ENCODE results near the gene EMC10. TPM values are rescaled to one million over a fixed set of nuclear protein-coding genes. Genes with fewer than 3 reads are reported as not detected.

Gene EMC10
- total RNA-seq, 4 donors from 2014 or later, result 48.5 to 79.4 (median 59.7) TPM

DNA sequence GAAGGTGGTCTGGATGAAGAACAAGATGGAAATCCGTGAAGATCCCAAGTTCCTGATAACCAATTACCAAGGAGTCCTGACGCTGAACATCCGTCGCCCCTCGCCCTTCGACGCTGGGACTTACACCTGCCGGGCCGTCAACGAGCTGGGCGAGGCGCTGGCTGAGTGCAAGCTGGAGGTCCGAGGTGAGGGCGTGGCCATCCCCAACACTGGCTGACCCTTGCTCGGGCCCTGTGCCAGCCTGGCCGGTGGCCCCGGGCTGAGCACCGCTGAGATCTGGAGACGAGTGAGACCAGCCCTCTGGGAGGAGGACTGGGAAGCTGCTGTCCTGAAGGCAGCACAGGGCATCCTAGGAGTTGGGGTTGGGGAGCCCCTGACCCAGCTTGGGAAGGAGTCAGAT is 12.0 kb upstream of the EMC10 start:
- Histone ChIP-seq H3K9me3 (no peaks in the 10 kb centered on the region), H3K4me3 (no peak overlapping the region), H3K27ac (no peak overlapping the region), H3K27me3 (peaks cover 0 to 25% of the 10 kb centered on the region in 2 donors), H3K4me1 (no peaks in the 10 kb centered on the region), H3K36me3 (no peaks in the 10 kb centered on the region)
- no peak for DNase-seq (ENCODE audit: low spot score in 2 of 2)
- WGBS, 2 donors, result 84 to 87% methylated on average over 19 of the region's 19 CpGs
- TF ChIP-seq EP300 (IDR thresholded peaks at IDR 0.05), result no peak
- TF ChIP-seq POLR2A (IDR thresholded peaks at IDR 0.05), result no peak
- TF ChIP-seq, protein P1, sequence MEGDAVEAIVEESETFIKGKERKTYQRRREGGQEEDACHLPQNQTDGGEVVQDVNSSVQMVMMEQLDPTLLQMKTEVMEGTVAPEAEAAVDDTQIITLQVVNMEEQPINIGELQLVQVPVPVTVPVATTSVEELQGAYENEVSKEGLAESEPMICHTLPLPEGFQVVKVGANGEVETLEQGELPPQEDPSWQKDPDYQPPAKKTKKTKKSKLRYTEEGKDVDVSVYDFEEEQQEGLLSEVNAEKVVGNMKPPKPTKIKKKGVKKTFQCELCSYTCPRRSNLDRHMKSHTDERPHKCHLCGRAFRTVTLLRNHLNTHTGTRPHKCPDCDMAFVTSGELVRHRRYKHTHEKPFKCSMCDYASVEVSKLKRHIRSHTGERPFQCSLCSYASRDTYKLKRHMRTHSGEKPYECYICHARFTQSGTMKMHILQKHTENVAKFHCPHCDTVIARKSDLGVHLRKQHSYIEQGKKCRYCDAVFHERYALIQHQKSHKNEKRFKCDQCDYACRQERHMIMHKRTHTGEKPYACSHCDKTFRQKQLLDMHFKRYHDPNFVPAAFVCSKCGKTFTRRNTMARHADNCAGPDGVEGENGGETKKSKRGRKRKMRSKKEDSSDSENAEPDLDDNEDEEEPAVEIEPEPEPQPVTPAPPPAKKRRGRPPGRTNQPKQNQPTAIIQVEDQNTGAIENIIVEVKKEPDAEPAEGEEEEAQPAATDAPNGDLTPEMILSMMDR (IDR thresholded peaks at IDR 0.05), result no peak

DNA sequence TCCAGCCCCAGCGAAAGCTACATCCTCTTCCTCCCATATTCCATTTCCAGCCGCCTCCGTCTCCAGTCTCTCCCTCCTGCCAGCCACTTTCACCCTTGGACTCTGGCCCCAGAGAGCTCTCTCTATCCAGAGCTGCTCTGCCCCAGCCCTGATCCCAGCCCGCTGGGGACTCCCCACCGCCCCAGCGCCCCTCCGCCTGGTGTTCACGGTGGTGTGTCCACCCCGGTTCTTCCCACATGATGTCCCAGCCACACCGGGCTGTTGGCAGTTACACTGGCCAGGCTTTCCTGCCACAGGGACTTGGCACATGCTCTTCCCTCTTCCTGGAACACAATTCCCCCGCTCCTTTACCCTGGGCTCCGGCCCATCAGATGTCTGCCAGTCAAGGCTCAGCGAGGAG is 11.3 kb upstream of the EMC10 start:
- H3K9me3 ChIP-seq, result no peaks in the 10 kb centered on the region
- 89 to 93% methylated on average over 13 of the region's 13 CpGs for WGBS, 2 donors
- TF ChIP-seq EP300 (IDR thresholded peaks at IDR 0.05) (no peak), POLR2A (IDR thresholded peaks at IDR 0.05) (no peak)
- TF ChIP-seq, protein P1 (IDR thresholded peaks at IDR 0.05), result no peak
- no peaks in the 10 kb centered on the region for H3K36me3 ChIP-seq
- no peaks in the 10 kb centered on the region for H3K4me1 ChIP-seq
- no peak overlapping the region for H3K4me3 ChIP-seq
- peaks cover 0 to 20% of the 10 kb centered on the region in 2 donors for H3K27me3 ChIP-seq
- DNase-seq (ENCODE audit: low spot score in 2 of 2), result no peak
- no peak overlapping the region for H3K27ac ChIP-seq

DNA sequence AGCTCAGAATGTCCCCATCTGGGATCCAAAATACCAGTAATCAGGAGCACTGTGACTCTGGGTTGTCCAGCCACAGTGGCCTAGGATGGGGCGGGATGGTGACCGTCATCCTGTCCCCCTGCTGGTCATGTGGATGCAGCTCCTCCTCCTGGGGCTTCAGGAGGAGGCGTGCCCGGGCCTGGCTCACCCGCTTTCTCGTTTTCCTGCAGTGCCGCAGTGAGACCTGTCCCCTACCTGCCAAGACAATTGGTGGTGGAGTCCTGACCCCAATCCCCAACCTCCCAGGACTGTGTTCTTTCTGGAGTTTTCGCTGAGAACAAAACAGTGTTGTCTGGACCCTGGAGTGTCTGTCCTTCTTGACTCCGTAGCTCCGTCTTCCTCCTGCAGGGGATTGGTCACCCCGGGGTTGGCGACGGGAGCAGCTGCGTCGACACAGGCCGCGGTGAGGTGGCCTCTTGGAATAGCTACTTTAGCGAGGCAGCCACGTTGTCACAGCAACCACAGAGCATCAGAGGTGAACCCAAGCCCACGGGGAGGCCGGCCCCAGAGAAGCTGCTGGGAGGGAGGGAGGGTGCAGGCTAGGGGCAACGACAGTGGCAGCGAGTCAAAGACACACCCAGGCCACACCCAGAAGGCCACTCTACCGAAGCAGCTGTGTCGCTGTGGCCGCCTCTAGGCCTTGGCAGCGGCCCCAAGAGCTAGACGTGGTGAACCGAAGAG is 10.2 kb upstream of the EMC10 start:
- Histone ChIP-seq H3K27me3 (peaks cover 0 to 16% of the 10 kb centered on the region in 2 donors), H3K9me3 (no peaks in the 10 kb centered on the region), H3K4me1 (no peaks in the 10 kb centered on the region), H3K36me3 (no peaks in the 10 kb centered on the region), H3K4me3 (no peak overlapping the region), H3K27ac (no peak overlapping the region)
- no peak for DNase-seq (ENCODE audit: low spot score in 2 of 2)
- TF ChIP-seq EP300 (IDR thresholded peaks at IDR 0.05) (no peak), POLR2A (IDR thresholded peaks at IDR 0.05) (no peak)
- TF ChIP-seq, protein P1 (IDR thresholded peaks at IDR 0.05), result no peak
- WGBS, 2 donors, result 31 to 52% methylated on average over 29 of the region's 29 CpGs

DNA sequence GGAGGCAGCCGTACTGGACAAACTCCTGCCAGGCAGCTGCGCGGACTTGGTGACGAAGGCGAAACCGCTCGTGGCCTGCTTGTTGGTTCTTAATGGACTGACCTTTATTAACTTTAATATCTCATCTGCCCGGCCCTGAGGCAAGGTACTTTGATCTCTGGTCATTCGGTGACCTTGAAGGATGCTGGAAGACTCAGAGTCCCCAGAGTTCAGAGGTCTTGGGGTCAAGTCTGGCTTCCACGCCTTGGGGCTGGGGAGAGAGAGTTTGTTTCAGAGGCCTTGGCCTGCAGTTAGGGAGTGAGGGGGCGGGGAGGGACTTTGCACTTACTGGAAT is 9.6 kb upstream of the EMC10 start:
- no peak overlapping the region for H3K4me3 ChIP-seq
- H3K27me3 ChIP-seq, result peaks cover 0 to 12% of the 10 kb centered on the region in 2 donors
- no peaks in the 10 kb centered on the region for H3K4me1 ChIP-seq
- no peak for DNase-seq (ENCODE audit: low spot score in 2 of 2)
- no peaks in the 10 kb centered on the region for H3K36me3 ChIP-seq
- no peaks in the 10 kb centered on the region for H3K9me3 ChIP-seq
- TF ChIP-seq EP300 (IDR thresholded peaks at IDR 0.05) (no peak), POLR2A (IDR thresholded peaks at IDR 0.05) (no peak)
- TF ChIP-seq, protein P1 (IDR thresholded peaks at IDR 0.05), result no peak
- no peak overlapping the region for H3K27ac ChIP-seq
- WGBS, 2 donors, result 70 to 77% methylated on average over 11 of the region's 11 CpGs

DNA sequence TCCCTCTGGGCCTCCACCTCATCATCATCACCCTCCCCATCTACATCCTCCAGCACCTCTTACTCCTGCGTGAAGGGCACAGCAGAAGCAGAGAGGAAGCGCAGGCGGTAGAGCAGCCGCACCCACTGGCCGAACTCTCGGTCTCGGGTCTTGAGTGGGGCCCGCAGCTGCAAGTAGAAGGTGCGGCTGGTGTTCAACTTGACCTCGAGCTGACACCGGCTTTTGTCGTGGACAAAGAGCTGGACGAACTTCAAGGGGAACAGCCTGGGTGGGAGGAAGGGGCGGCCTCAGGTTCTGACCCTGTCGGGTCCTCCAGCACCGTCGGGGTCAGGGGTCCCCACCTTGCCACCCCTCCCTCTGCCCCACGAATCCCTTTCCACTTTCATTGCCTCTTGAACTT is 8.7 kb upstream of the EMC10 start:
- H3K9me3 ChIP-seq, result no peaks in the 10 kb centered on the region
- TF ChIP-seq POLR2A (IDR thresholded peaks at IDR 0.05) (no peak), EP300 (IDR thresholded peaks at IDR 0.05) (no peak)
- TF ChIP-seq, protein P1 (IDR thresholded peaks at IDR 0.05), result no peak
- 66 to 76% methylated on average over 18 of the region's 18 CpGs for WGBS, 2 donors
- no peak for DNase-seq (ENCODE audit: low spot score in 2 of 2)
- no peak overlapping the region for H3K27ac ChIP-seq
- H3K27me3 ChIP-seq, result peaks cover 0 to 5% of the 10 kb centered on the region in 2 donors
- H3K4me1 ChIP-seq, result no peaks in the 10 kb centered on the region
- H3K4me3 ChIP-seq, result no peak overlapping the region
- no peaks in the 10 kb centered on the region for H3K36me3 ChIP-seq
